ENCODE measurements around the gene BICDL1. TPM values are rescaled to one million over a fixed set of nuclear protein-coding genes. Genes with fewer than 3 reads are reported as not detected.
"Not testable (repeated sequence)": the region's sequence is repeated elsewhere in the genome, so short reads cannot be mapped to it uniquely, and the experiment has no call there.

BICDL1 gene
- total and polyA plus RNA-seq, 3 donors from 2014 or later, result 41.4 to 131 (median 78.3) TPM

DNA sequence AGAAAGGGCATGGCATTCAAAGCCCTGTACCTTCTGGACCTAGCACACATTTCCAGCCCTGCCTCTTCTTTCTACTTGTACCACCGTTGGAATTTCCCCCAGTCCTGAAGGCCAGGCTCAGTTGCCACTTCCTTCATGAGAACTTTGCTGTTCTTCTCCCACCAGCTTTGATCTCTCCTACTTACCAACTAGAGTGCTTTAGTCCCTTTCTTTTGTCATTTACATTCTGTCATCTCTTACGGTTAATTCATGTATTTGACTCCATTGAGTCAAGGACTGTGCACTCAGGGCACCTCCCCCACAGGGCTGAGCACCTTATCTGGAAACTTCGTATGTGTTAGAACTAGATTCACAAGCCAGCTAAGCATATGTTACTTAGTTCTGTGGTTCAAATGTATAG lies 26.3 kb downstream of the BICDL1 start:
- DNase-seq, result no peak
- intact Hi-C loops (cut with DNase I; ENCODE audit: low total_unique reads), result no loop called here
- Histone ChIP-seq H3K4me3 (no peak overlapping the region), H3K36me3 (ENCODE audit: low read depth, missing control alignments) (no peaks in the 10 kb centered on the region), H3K27ac (no peak overlapping the region), H3K9me3 (no peaks in the 10 kb centered on the region), H3K4me1 (no peaks in the 10 kb centered on the region), H3K27me3 (no peaks in the 10 kb centered on the region)
- 54 to 74% methylated on average over 3 of the region's 3 CpGs for WGBS, 2 donors
- TF ChIP-seq POLR2A (IDR thresholded peaks at IDR 0.05), result no peak
- TF ChIP-seq CTCF (IDR thresholded peaks at IDR 0.05), result no peak

DNA sequence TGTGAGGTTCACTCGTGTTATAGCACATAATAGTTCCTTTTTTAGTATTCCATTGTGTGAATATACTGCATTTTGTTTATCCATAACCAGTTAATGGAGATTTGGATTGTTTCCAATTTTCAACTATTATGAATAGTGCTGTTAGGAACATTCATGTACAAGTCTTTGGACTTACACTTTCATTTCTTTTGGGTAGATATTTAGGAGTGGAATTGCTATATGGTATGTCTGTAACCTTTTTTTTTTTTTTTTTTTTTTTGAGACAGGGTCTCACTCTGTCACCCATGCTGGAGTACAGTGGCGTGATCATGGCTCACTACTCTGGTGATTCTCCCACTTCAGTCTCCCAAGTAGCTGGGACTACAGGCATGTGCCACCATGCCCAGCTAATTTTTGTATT lies 27.2 kb downstream of the BICDL1 start:
- DNase-seq; H3K9me3 ChIP-seq; H3K4me3 ChIP-seq; H3K4me1 ChIP-seq; H3K27ac ChIP-seq; H3K27me3 ChIP-seq; H3K36me3 ChIP-seq (ENCODE audit: low read depth, missing control alignments); intact Hi-C loops (cut with DNase I; ENCODE audit: low total_unique reads): not testable (repeated sequence)
- 83 to 95% methylated on average over 2 of the region's 2 CpGs for WGBS, 2 donors

- no peaks in the 10 kb centered on the region for H3K27me3 ChIP-seq
- H3K36me3 ChIP-seq (ENCODE audit: low read depth, missing control alignments), result no peaks in the 10 kb centered on the region
- H3K27ac ChIP-seq, result no peak overlapping the region
- no peaks in the 10 kb centered on the region for H3K9me3 ChIP-seq
- TF ChIP-seq POLR2A (IDR thresholded peaks at IDR 0.05) (no peak), CTCF (IDR thresholded peaks at IDR 0.05) (no peak)
- DNase-seq, result no peak
- intact Hi-C loops (cut with DNase I; ENCODE audit: low total_unique reads), result no loop called here
- no peak overlapping the region for H3K4me3 ChIP-seq
- H3K4me1 ChIP-seq, result no peaks in the 10 kb centered on the region
These were observed 30.2 kb downstream of the BICDL1 start for GRCh38 chr12:120019197-120019596.

DNA sequence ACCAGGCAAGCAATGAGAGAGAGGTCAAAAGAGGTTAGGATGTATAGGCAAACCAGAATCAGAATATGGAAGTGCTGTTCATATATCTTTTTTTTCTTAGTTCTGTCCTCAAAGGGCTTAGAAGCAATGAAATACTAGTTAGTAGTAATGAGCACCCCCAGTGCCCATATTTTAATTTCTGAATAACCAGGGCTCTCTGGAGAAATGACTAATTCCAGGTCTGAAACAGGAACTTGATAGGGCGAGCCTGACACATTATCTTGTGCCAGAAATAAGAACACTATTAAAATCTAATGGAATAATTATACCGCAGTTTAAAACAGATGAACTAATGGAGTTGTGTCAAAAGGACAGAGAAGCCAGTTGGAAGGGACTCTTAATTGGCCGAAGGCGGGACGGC lies 30.9 kb downstream of the BICDL1 start:
- TF ChIP-seq CTCF (IDR thresholded peaks at IDR 0.05), result no peak
- TF ChIP-seq POLR2A (IDR thresholded peaks at IDR 0.05), result no peak
- no peak overlapping the region for H3K27ac ChIP-seq
- H3K4me3 ChIP-seq, result no peak overlapping the region
- H3K27me3 ChIP-seq, result no peaks in the 10 kb centered on the region
- intact Hi-C loops (cut with DNase I; ENCODE audit: low total_unique reads), result no loop called here
- no peaks in the 10 kb centered on the region for H3K9me3 ChIP-seq
- no peaks in the 10 kb centered on the region for H3K4me1 ChIP-seq
- WGBS, 2 donors, result 69% methylated on average over 5 of the region's 5 CpGs
- no peak for DNase-seq
- no peaks in the 10 kb centered on the region for H3K36me3 ChIP-seq (ENCODE audit: low read depth, missing control alignments)

- Histone ChIP-seq H3K36me3 (ENCODE audit: low read depth, missing control alignments) (no peaks in the 10 kb centered on the region), H3K4me1 (no peaks in the 10 kb centered on the region), H3K27me3 (no peaks in the 10 kb centered on the region), H3K9me3 (no peaks in the 10 kb centered on the region), H3K4me3 (no peak overlapping the region), H3K27ac (no peak overlapping the region)
- TF ChIP-seq CTCF (IDR thresholded peaks at IDR 0.05), result no peak
- intact Hi-C loops (cut with DNase I; ENCODE audit: low total_unique reads), result no loop called here
- WGBS, 2 donors, result 82 to 85% methylated on average over 2 of the region's 2 CpGs
- DNase-seq, result no peak
These were observed 35.2 kb downstream of the BICDL1 start for GRCh38 chr12:120024193-120024592.

All from testis (tissue), 3 donors.